K562 (cell line): ENCODE measurements around the gene ECE2. TPM values are rescaled to one million over a fixed set of nuclear protein-coding genes. Genes with fewer than 3 reads are reported as not detected.
A peak's percentile ranks its signal among the peaks of the same experiment; 100 is the strongest.

Experiments used
- ATAC-seq: fragments of 200-7000 bp; cut with Tn5 transposase; 3 replicates; pipeline ENCODE4 v1.9.1; 2020; ENCODE audit warnings: moderate library complexity
- BruUV-seq: library from RNA; stranded (reverse); fragments of 400-500 nt; replicated peaks from 2 replicates; lab custom pipeline; 2021; lab: Mats Ljungman, UMichigan
- CTCF ChIA-PET: fragments of 300-600 bp; formaldehyde crosslinking; extraction: SDS; loops from one replicate; lab custom pipeline; 2021; ENCODE audit warnings: low intra/inter-chr PET ratio; lab: Yijun Ruan, JAX
- POLR2A ChIA-PET: fragments of 300-600, 350-650 bp; sonication (Branson Sonifier 250); formaldehyde crosslinking; extraction: SDS; loops from one replicate; lab custom pipeline; 2021; ENCODE audit warnings: antibody characterized with exemption, inconsistent platforms; lab: Yijun Ruan, JAX
- DNase-seq, 4 experiments: peaks; one replicate each; pipeline versions ENCODE4 v3.0.0 to v3.0.0-alpha.2; 2011 to 2018; ENCODE audit warnings: low spot score in 3 of 4, mixed read lengths in 3 of 4; ENCODE audit errors: extremely low read depth in 1 of 4
- FAIRE-seq: peaks from 2 replicates; lab custom pipeline; 2011; peaks lifted over from hg19 to GRCh38; lab: Jason Lieb, UNC
- H2AFZ ChIP-seq: 2 replicates; pipeline ENCODE4 v1.6.0; 2011; ENCODE audit warnings: low read depth, low read length, control low read depth, inconsistent platforms
- H3K27ac ChIP-seq: fragments of 200-600 bp; 3 replicates; pipeline ENCODE4 v1.8.0; 2011; ENCODE audit warnings: low read depth, mild to moderate bottlenecking, control low read depth, inconsistent platforms, low read length, moderate library complexity, mixed read lengths; ENCODE audit errors: extremely low read depth
- H3K27me3 ChIP-seq, 2 experiments: fragments of 300-600 bp in 1 of 2; 2 replicates in 1 of 2; 3 replicates in 1 of 2; pipeline versions ENCODE4 v1.6.0 to v1.8.0; 2011; ENCODE audit warnings: inconsistent platforms in 2 of 2, low read length in 2 of 2, mild to moderate bottlenecking in 1 of 2, mixed read lengths in 1 of 2, moderate library complexity in 1 of 2; ENCODE audit not compliant: control insufficient read depth in 2 of 2, insufficient read depth in 2 of 2
- H3K36me3 ChIP-seq: fragments of 300-600 bp; 3 replicates; pipeline ENCODE4 v1.8.0; 2011; ENCODE audit warnings: mild to moderate bottlenecking, low read length, inconsistent platforms; ENCODE audit not compliant: control insufficient read depth, insufficient read depth
- H3K4me1 ChIP-seq, 2 experiments: fragments of 200-600 bp in 1 of 2; replicated peaks in 1 of 2; 2 replicates in 1 of 2; 3 replicates in 1 of 2; pipeline versions ENCODE4 v1.5.1 to v1.8.0; 2011; ENCODE audit warnings: inconsistent platforms in 2 of 2, low read length in 2 of 2, mild to moderate bottlenecking in 1 of 2, mixed read lengths in 1 of 2, moderate library complexity in 1 of 2; ENCODE audit not compliant: control insufficient read depth in 2 of 2, insufficient read depth in 2 of 2
- H3K4me2 ChIP-seq: 2 replicates; pipeline ENCODE4 v1.6.1; 2011; ENCODE audit warnings: low read length, control low read depth, inconsistent platforms, mixed read lengths; ENCODE audit not compliant: insufficient read depth
- H3K4me3 ChIP-seq: fragments of 200-600 bp; sonication (generic), shearing (Covaris generic); 2 replicates; pipeline ENCODE4 v1.5.1; 2016; ENCODE audit warnings: control low read depth, inconsistent platforms
- H3K79me2 ChIP-seq: fragments of 200-600 bp; 3 replicates; pipeline ENCODE4 v1.8.0; 2011; ENCODE audit warnings: low read length, inconsistent platforms; ENCODE audit not compliant: control insufficient read depth, insufficient read depth
- H3K9ac ChIP-seq, 2 experiments: 2 replicates each; pipeline versions ENCODE4 v1.6.0 to v1.6.1; 2011; ENCODE audit warnings: low read depth in 2 of 2, low read length in 2 of 2, control low read depth in 1 of 2, inconsistent platforms in 1 of 2, mild to moderate bottlenecking in 1 of 2, mixed read lengths in 1 of 2; ENCODE audit not compliant: insufficient read depth in 1 of 2
- H3K9me1 ChIP-seq: one replicate; pipeline ENCODE4 v1.6.0; 2011; ENCODE audit warnings: inconsistent platforms, mild to moderate bottlenecking, low read length, moderate library complexity; ENCODE audit not compliant: control insufficient read depth, insufficient read depth
- H3K9me3 ChIP-seq: replicated peaks from 2 replicates; pipeline ENCODE4 v1.5.1; 2011; ENCODE audit warnings: low read depth, low read length, inconsistent platforms; ENCODE audit not compliant: control insufficient read depth, insufficient read depth
- H4K20me1 ChIP-seq: replicated peaks from 2 replicates; pipeline ENCODE4 v1.6.1; 2011; ENCODE audit warnings: low read length, inconsistent platforms, mixed read lengths; ENCODE audit not compliant: control insufficient read depth, insufficient read depth
- E2F6 ChIP-seq, 2 experiments: IDR thresholded peaks; 2 replicates each; pipeline ENCODE4 v1.6.1; 2011; ENCODE audit warnings: borderline replicate concordance in 1 of 2, control low read depth in 1 of 2, low read depth in 1 of 2, low read length in 1 of 2, mild to moderate bottlenecking in 1 of 2, mixed read lengths in 1 of 2, moderate library complexity in 1 of 2; ENCODE audit not compliant: insufficient read depth in 1 of 2, insufficient read length in 1 of 2, poor library complexity in 1 of 2, severe bottlenecking in 1 of 2; ENCODE audit errors: extremely low read depth in 1 of 2
- KDM4B ChIP-seq, 2 experiments: fragments of 450-650 bp in 1 of 2; sonication (generic) in 1 of 2; IDR thresholded peaks; 2 replicates each; pipeline ENCODE4 v1.6.1; 2016 to 2017; ENCODE audit warnings: borderline replicate concordance in 2 of 2, antibody characterized with exemption in 1 of 2, low read depth in 1 of 2, mild to moderate bottlenecking in 1 of 2
- KDM5B ChIP-seq: fragments of 200-600 bp; sonication (generic); IDR thresholded peaks from 2 replicates; pipeline ENCODE4 v1.6.1; 2012; ENCODE audit warnings: low read depth, mild to moderate bottlenecking, moderate library complexity, low read length, control low read depth, inconsistent platforms; ENCODE audit not compliant: insufficient replicate concordance
- KLF10 ChIP-seq: fragments of 250-450 bp; sonication (Bioruptor Pico); IDR thresholded peaks from 2 replicates; pipeline ENCODE4 v1.6.1; 2021; ENCODE audit warnings: matching md5 sums
- ZBTB40 ChIP-seq, 2 experiments: fragments of 450-650 bp in 1 of 2; sonication (generic) in 1 of 2; formaldehyde crosslinking in 1 of 2; IDR thresholded peaks; 2 replicates each; pipeline versions ENCODE4 v1.7.1 to v1.9.0; 2016 to 2022; ENCODE audit warnings: inconsistent platforms in 1 of 2, mild to moderate bottlenecking in 1 of 2, missing genetic modification reagents in 1 of 2
- ZNF124 ChIP-seq: sonication (generic); formaldehyde crosslinking; IDR thresholded peaks from 2 replicates; pipeline ENCODE4 v1.8.1; 2022; ENCODE audit warnings: missing genetic modification reagents
- ZNF830 ChIP-seq: fragments of 250-450 bp; sonication (Bioruptor Pico); IDR thresholded peaks from 2 replicates; pipeline ENCODE4 v1.5.0; 2021; ENCODE audit warnings: mild to moderate bottlenecking
- WGBS: fragments of 100-300 bp; shearing (Covaris generic); methylation state at CpG from one replicate; pipeline ENCODE4 v1.1.6; 2016; ENCODE audit warnings: low coverage, mixed read lengths; ENCODE audit not compliant: insufficient coverage; ENCODE audit errors: missing lambda C conversion rate; 5-methylcytosine and 5-hydroxymethylcytosine counted together
- in situ Hi-C: fragments of 300-500 bp; cut with MboI; formaldehyde crosslinking; loops from 4 replicates; pipeline ENCODE4 v1.15.0; 2018; ENCODE audit warnings: inconsistent platforms, mixed read lengths
- intact Hi-C: fragments of 100-400 bp; cut with micrococcal nuclease; formaldehyde crosslinking; loops from 2 replicates; pipeline ENCODE4 v1.14.2; 2022
- polyA plus RNA-seq, 8 experiments: library from polyadenylated mRNA; depleted of rRNA in 4 of 8; stranded (reverse) in 5 of 8; unstranded in 3 of 8; fragments of >200 nt; fragmentation: Nextera tagmentation in 2 of 8; fragmentation: Illumina TruSeq in 1 of 8; extraction: Ambion mirVana in 2 of 8; extraction: Trizol in 1 of 8; gene quantifications; 2 replicates each; pipeline versions ENCODE4 v1.2.1 to v1.2.3, GENCODE V29; 2011 to 2014; ENCODE audit warnings: inconsistent platforms in 1 of 8, missing spikeins in 1 of 8
- total RNA-seq, 7 experiments: library from RNA; depleted of rRNA in 6 of 7; stranded (reverse); fragments of >200 nt in 6 of 7; fragmentation: Illumina TruSeq in 2 of 7; extraction: Trizol in 2 of 7; gene quantifications; 2 replicates each; pipeline versions ENCODE4 v1.2.1 to v1.2.3, GENCODE V29; 2011 to 2021; ENCODE audit warnings: low replicate concordance in 1 of 7

The ECE2 gene
- total and polyA plus RNA-seq, 9 of the 15 experiments (the other 6 are each of a cell fraction or from before 2014, with no cell fraction given): not detected

GRCh38 chr3:184261854-184262763, 13.7 kb upstream of the ECE2 start:
- FAIRE-seq (no peak), DNase-seq (peak in 3 of 4 experiments; percentile 31 to 45 (median 34)), ATAC-seq (peak; percentile 30)
- ChIA-PET POLR2A (interaction anchor here (0.5 to 1.9 kb wide), 3 partner anchors 13 to 864 kb away, joined by 3 to 4 read pairs (median 3); partner anchors contain the start of gene EEF1AKMT4), CTCF (no interaction called here)
- in situ Hi-C loops (no loop called here), intact Hi-C loops (no loop called here)
- H3K9me1 ChIP-seq: no peaks in the 10 kb centered on the region
- no peaks in the 10 kb centered on the region for H3K79me2 ChIP-seq
- H3K9me3 ChIP-seq: no peaks in the 10 kb centered on the region
- H3K4me2 ChIP-seq: peak overlapping the region; percentile 82
- peak overlapping the region in 1 of 2 experiments; percentile 83; a peak in 2 of 4 replicates for H3K9ac ChIP-seq
- H3K4me3 ChIP-seq: peak overlapping the region; percentile 42
- peak overlapping the region; percentile 72 for H2AFZ ChIP-seq
- no peaks in the 10 kb centered on the region for H3K36me3 ChIP-seq
- H3K27me3 ChIP-seq: peaks cover 10 to 31% of the 10 kb centered on the region in 2 experiments; a peak in 4 of 5 replicates
- 13% methylated on average over 42 of the region's 66 CpGs for WGBS
- no TSS peak for BruUV-seq
- peaks cover 25% of the 10 kb centered on the region for H4K20me1 ChIP-seq
- H3K27ac ChIP-seq: no peak overlapping the region
- H3K4me1 ChIP-seq: peaks cover 14 to 36% of the 10 kb centered on the region in 2 experiments; a peak in 4 of 5 replicates
- TF ChIP-seq KDM5B: peak; percentile 41
- peak; percentile 63 to 67 for TF ChIP-seq E2F6 (IDR thresholded peaks at IDR 0.05; ENCODE audit: borderline replicate concordance in 1 of 2, extremely low read depth in 1 of 2, insufficient read depth in 1 of 2, insufficient read length in 1 of 2, low read depth in 1 of 2, low read length in 1 of 2, poor library complexity in 1 of 2, severe bottlenecking in 1 of 2)
- TF ChIP-seq KLF10 (CRISPR knock-in tag): no peak
- no peak for TF ChIP-seq ZNF830 (CRISPR knock-in tag)
- TF ChIP-seq ZBTB40 (IDR thresholded peaks at IDR 0.05): peak; percentile 32; the same call in 1 of the 2 replicates
- TF ChIP-seq ZBTB40 (CRISPR knock-in tag; IDR thresholded peaks at IDR 0.05): no peak
- TF ChIP-seq KDM4B (IDR thresholded peaks at IDR 0.05; ENCODE audit: borderline replicate concordance in 2 of 2, low read depth in 1 of 2): no peak
- TF ChIP-seq ZNF124 (CRISPR knock-in tag): no peak
